ENCODE measurements around the gene MRPS15. TPM values are rescaled to one million over a fixed set of nuclear protein-coding genes. Genes with fewer than 3 reads are reported as not detected.
A peak's percentile ranks its signal among the peaks of the same experiment; 100 is the strongest.

MRPS15 gene
- total RNA-seq, 4 donors from 2014 or later: 106 to 215 (median 160) TPM

- no peak for DNase-seq
- in situ Hi-C loops (cut with MboI; ENCODE audit: low sequenced_read_pairs in 4 of 4): no loop called here
- H3K36me3 ChIP-seq: no peaks in the 10 kb centered on the region
- no peak for ATAC-seq
- H3K27ac ChIP-seq: no peak overlapping the region
- no peak for TF ChIP-seq POLR2A (IDR thresholded peaks at IDR 0.05)
- no peak for TF ChIP-seq CTCF (IDR thresholded peaks at IDR 0.05 in 4 of 5, conservative IDR thresholded peaks at IDR 0.05 in 1 of 5)
- H3K27me3 ChIP-seq: peaks cover 0 to 4% (median 0%) of the 10 kb centered on the region in 3 donors
- intact Hi-C loops (cut with DNase I; ENCODE audit: low total_unique reads): no loop called here
- no peaks in the 10 kb centered on the region for H3K9me3 ChIP-seq
- no peaks in the 10 kb centered on the region for H3K4me1 ChIP-seq
- no peak overlapping the region for H3K4me3 ChIP-seq
These were observed 21.9 kb upstream of the MRPS15 start for GRCh38 chr1:36486093-36486438.

- H3K27ac ChIP-seq: no peak overlapping the region
These were observed 19.9 kb upstream of the MRPS15 start for GRCh38 chr1:36484099-36484498.

GRCh38 chr1:36482724-36483388, 18.7 kb upstream of the MRPS15 start, which contains the start of gene CSF3R:
TSS of gene CSF3R (minus strand) at chr1:36482913. CDS start at chr1:36479496, 3,417 bp downstream.
- ATAC-seq (no peak), DNase-seq (no peak)
- no peak within 1 kb of the TSS for H3K27ac ChIP-seq
- H3K4me1 ChIP-seq: no peaks in the 10 kb centered on the region
- H3K27me3 ChIP-seq: peaks cover 0 to 4% (median 0%) of the 10 kb centered on the region in 3 donors
- H3K4me3 ChIP-seq: peak within 1 kb of the TSS in 1 of 4 donors; percentile 21
- no peaks in the 10 kb centered on the region for H3K9me3 ChIP-seq
- in situ Hi-C loops (cut with MboI; ENCODE audit: low sequenced_read_pairs in 4 of 4) (no loop called here), intact Hi-C loops (cut with DNase I; ENCODE audit: low total_unique reads) (no loop called here)
- TF ChIP-seq CTCF (IDR thresholded peaks at IDR 0.05 in 4 of 5, conservative IDR thresholded peaks at IDR 0.05 in 1 of 5): no peak
- TF ChIP-seq POLR2A (IDR thresholded peaks at IDR 0.05): no peak
- no peaks in the 10 kb centered on the region for H3K36me3 ChIP-seq

More at GRCh38 chr1:36484099-36484498, 19.9 kb upstream of the MRPS15 start:
- Histone ChIP-seq H3K27me3 (peaks cover 0 to 4% (median 0%) of the 10 kb centered on the region in 3 donors), H3K4me3 (no peak overlapping the region), H3K4me1 (no peaks in the 10 kb centered on the region), H3K36me3 (no peaks in the 10 kb centered on the region), H3K9me3 (no peaks in the 10 kb centered on the region)
- intact Hi-C loops (cut with DNase I; ENCODE audit: low total_unique reads) (no loop called here), in situ Hi-C loops (cut with MboI; ENCODE audit: low sequenced_read_pairs in 4 of 4) (no loop called here)
- DNase-seq (no peak), ATAC-seq (no peak)
- TF ChIP-seq CTCF (IDR thresholded peaks at IDR 0.05 in 4 of 5, conservative IDR thresholded peaks at IDR 0.05 in 1 of 5) (no peak), POLR2A (IDR thresholded peaks at IDR 0.05) (no peak)

- in situ Hi-C loops (cut with MboI; ENCODE audit: low sequenced_read_pairs in 4 of 4): no loop called here
- DNase-seq: no peak
- intact Hi-C loops (cut with DNase I; ENCODE audit: low total_unique reads): no loop called here
- no peak overlapping the region for H3K27ac ChIP-seq
- H3K4me3 ChIP-seq: peak overlapping the region in 1 of 4 donors; percentile 21
- H3K36me3 ChIP-seq: no peaks in the 10 kb centered on the region
- no peaks in the 10 kb centered on the region for H3K9me3 ChIP-seq
- TF ChIP-seq POLR2A (IDR thresholded peaks at IDR 0.05) (no peak), CTCF (IDR thresholded peaks at IDR 0.05 in 4 of 5, conservative IDR thresholded peaks at IDR 0.05 in 1 of 5) (no peak)
- peaks cover 0 to 4% (median 0%) of the 10 kb centered on the region in 3 donors for H3K27me3 ChIP-seq
- H3K4me1 ChIP-seq: no peaks in the 10 kb centered on the region
- peak in 1 of 2 donors; percentile 20 for ATAC-seq
These were observed 17.9 kb upstream of the MRPS15 start for GRCh38 chr1:36481771-36482723.
